Stimulated activated CD4-positive, alpha-beta T cell treated with anti-CD3 and anti-CD28 coated beads, Interleukin-4, amount 100 ng/mL, for 48 hours (primary cell): ENCODE data around the gene MROH2B.
"Not testable (repeated sequence)": the region's sequence is repeated elsewhere in the genome, so short reads cannot be mapped to it uniquely, and the experiment has no call there.

Experiments
- DNase-seq, 2 donors: peaks; one replicate each; pipeline ENCODE4 v3.0.0-alpha.2; 2020; ENCODE audit warnings: low read depth in 2 of 2

MROH2B gene

GRCh38 chr5:41022600-41022999 is 48.5 kb downstream of the MROH2B start:
- not testable (repeated sequence) for DNase-seq

GRCh38 chr5:41012318-41012717 is 58.8 kb downstream of the MROH2B start:
- DNase-seq: no peak

- DNase-seq: no peak
Observed at GRCh38 chr5:41010572-41010971, 60.6 kb downstream of the MROH2B start.

- DNase-seq: no peak
Observed at GRCh38 chr5:41009232-41009631, 61.9 kb downstream of the MROH2B start.

GRCh38 chr5:41004931-41005330 is 66.2 kb downstream of the MROH2B start:
- no peak for DNase-seq

GRCh38 chr5:41003670-41004376 is 67.3 kb downstream of the MROH2B start:
- DNase-seq: no peak

GRCh38 chr5:40999966-41000365 is 71.2 kb downstream of the MROH2B start:
- DNase-seq: no peak

- DNase-seq: no peak
Observed at GRCh38 chr5:40999142-40999541, 72.0 kb downstream of the MROH2B start.

GRCh38 chr5:40995801-40996586 is 75.1 kb downstream of the MROH2B start:
- no peak for DNase-seq

- DNase-seq: no peak
Observed at GRCh38 chr5:40991981-40992559, 79.1 kb downstream of the MROH2B start.

- DNase-seq: no peak
Observed at GRCh38 chr5:40991168-40991980, 79.8 kb downstream of the MROH2B start.

- no peak for DNase-seq
Observed at GRCh38 chr5:40988746-40989510, 82.2 kb downstream of the MROH2B start.

GRCh38 chr5:40987349-40987748 is 83.8 kb downstream of the MROH2B start:
- no peak for DNase-seq

- DNase-seq: no peak
Observed at GRCh38 chr5:40986666-40987065, 84.5 kb downstream of the MROH2B start.

- no peak for DNase-seq
Observed at GRCh38 chr5:40985501-40985900, 85.6 kb downstream of the MROH2B start.

- DNase-seq: no peak
Observed at GRCh38 chr5:40984884-40985283, 86.3 kb downstream of the MROH2B start.

- DNase-seq: no peak
Observed at GRCh38 chr5:40983781-40984180, 87.4 kb downstream of the MROH2B start.

- no peak for DNase-seq
Observed at GRCh38 chr5:40981420-40981819, 89.7 kb downstream of the MROH2B start.

GRCh38 chr5:40976836-40977235 is 94.3 kb downstream of the MROH2B start:
- no peak for DNase-seq

GRCh38 chr5:40976041-40976440 is 95.1 kb downstream of the MROH2B start:
- DNase-seq: no peak

GRCh38 chr5:40973364-40974004 is 97.7 kb downstream of the MROH2B start:
- no peak for DNase-seq
